HG03558 (cell line): ENCODE data around the gene PAH.
"Not testable (repeated sequence)": the region's sequence is repeated elsewhere in the genome, so short reads cannot be mapped to it uniquely, and the experiment has no call there.

ENCODE experiments used
- ATAC-seq: cut with Tn5 transposase; IDR thresholded peaks from one replicate; pipeline ENCODE4 v1.9.1; 2021; ENCODE audit warnings: moderate number of reproducible peaks; ENCODE audit not compliant: unreplicated experiment; ENCODE audit errors: extremely low read depth

PAH gene

DNA sequence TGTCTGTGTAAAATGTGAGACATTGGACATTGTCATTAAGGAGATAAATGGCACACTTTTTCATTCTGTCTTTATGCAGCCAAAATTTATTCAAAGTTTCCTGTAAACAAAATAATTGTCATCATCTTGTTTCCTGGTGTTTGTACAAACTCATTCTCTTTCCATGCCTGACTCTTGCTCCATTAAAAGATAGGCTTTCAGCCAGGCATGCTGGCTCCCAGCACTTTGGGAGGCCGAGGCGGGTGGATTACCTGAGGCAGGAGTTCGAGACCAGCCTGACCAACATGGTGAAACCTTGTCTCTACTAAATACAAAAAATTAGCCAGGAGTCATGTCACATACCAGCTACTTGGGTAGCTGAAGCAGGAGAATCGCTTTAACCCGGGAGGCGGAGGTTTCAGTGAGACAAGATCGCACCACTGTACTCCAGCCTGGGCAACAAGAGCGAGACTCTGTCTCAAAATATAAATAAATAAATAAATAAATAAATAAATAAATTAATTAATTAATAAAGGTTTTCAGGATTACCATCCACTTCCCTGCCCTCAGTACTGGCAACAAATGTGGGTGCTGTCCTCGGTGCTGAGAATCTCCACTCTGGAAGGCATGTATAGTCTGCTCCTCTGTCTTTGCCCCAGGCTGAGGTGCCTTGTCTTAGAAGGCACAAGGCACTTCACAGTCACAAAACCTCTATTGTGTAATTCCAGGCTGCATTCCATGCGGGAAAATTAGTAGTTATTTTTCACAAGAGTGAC is 83.2 kb downstream of the PAH start:
- no peak for ATAC-seq

DNA sequence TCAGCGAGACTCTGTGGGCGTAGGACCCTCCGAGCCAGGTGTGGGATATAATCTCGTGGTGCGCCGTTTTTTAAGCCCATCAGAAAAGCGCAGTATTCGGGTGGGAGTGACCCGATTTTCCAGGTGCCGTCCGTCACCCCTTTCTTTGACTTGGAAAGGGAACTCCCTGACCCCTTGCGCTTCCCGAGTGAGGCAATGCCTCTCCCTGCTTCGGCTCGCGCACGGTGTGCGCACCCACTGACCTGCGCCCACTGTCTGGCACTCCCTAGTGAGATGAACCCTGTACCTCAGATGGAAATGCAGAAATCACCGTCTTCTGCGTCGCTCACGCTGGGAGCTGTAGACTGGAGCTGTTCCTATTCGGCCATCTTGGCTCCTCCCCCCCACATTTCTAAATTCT is 84.2 kb downstream of the PAH start:
- not testable (repeated sequence) for ATAC-seq

DNA sequence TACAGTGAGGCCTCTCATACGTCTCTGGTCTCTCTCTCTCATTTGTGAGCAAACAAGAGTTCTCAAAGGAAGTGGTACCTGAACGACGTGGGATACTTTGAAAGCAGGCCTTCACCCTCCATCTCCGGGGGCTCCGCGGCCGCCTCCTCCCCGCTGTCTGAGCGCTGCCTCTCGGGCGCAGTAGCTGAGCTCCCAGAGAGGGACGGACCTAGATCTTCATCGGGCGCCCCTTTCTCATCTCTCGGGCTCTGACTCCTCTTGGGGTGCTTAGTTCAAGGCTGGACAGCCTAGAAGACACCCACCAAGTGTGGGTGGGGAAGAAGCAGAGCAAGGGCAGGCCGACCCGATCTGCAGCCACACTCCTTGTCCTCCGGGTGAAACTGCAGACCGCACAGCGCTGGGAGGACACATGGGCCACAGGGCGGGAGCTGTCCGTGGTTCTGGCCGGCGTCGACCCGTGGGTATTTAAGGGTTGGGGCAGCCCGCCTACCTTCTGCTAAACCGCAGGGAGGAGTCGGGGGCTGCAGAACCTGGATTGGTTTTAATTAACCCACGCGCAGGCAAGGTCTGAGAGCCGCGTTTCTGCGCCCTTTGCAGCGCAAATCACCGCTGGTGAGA is 92.7 kb downstream of the PAH start:
- no peak for ATAC-seq

DNA sequence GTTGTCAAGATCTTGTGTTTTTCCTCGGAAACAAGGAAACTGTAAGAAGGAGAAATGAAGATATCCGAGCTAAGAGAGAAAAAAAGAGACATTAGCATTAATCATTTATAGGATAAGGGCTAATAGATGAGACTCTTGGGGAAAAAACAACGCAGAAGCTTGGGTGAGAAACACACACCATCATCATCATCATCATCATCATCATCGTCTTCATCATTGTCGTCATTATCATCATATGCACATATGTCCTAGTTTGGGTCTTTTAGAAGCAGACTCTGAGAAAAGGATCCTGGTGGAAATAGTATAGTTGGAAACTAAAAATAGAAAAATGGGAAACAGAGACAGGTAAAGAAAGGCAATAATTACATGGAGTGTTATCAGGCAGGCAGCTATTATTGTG is 95.9 kb downstream of the PAH start:
- no peak for ATAC-seq

DNA sequence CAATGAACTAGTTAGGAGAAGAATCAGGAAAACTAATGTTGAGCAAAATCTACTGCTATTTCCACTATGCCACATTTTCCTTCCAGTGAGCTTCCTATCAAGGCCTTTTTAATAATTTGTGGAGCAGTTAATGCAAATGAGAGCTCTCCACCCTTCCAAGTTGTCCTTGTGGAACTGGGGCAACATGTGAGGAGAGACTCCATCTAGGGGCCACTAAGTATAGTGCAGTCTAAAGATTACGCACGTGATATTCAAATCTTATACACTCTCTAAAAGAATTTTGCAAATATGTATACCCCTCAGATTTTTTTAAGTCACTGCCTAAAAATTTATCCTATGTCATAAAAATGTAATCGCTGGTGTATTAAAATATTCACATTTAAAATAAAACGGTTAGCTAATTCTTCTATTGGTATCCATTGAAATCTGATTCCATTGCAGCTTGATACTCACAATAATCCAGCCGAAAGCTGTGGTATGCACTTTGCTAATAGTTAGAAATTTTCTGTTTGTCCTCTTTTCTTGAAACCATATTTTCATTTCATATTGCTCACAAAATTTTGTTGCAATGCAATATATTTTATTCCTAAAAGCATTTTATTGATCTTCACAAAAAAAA is 100.1 kb downstream of the PAH start:
- no peak for ATAC-seq

DNA sequence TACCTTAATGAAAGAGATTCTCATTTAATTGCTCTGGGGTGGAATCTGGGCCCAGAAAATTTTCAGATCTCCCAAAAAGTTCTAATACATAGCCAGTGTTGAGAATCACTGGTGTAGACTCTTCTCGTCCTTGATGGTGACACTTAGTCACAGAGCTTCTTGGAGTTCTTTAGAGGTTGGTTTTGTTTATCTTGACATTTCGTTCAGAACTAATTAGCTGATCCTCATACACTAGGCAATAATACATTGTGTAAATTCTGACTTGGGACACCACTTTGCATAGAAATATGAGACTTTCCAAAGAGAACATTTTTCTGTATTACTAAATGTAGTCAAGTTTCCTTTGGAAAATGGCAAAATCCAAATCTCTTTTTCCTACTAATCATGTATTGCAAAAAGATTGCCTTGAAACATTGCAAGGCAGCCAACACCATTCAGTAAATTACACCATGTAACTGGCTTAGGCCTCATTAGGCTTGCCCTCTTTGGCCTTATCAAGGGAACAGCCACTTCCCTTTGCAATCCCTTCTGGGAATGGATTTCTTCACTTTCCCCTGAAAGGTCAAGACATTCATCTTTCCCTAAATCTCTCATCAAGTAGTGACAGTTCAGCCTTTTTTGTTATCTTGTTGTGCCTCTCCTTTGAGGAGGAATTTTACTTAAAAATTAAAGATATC is 102.2 kb downstream of the PAH start:
- ATAC-seq, result no peak

DNA sequence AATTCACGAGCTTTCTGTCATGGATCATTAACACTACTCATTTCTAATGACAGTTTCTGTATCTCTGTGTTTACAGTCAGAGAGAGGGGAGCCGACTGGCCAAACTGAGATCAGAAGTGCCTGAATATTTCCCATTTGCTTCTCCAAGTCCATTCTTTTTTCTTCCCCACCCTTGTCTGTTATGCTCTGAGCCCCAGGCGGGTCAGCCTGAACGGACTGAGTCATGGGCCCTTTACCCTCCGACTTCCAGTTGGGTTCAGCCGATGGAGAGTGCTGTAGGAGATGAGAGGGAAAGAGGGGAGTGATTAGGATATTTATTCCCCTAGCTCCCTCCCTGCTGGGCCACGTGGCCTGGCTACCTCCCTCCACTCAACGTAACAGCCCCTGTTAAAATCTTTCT is 104.7 kb downstream of the PAH start:
- ATAC-seq, result no peak

DNA sequence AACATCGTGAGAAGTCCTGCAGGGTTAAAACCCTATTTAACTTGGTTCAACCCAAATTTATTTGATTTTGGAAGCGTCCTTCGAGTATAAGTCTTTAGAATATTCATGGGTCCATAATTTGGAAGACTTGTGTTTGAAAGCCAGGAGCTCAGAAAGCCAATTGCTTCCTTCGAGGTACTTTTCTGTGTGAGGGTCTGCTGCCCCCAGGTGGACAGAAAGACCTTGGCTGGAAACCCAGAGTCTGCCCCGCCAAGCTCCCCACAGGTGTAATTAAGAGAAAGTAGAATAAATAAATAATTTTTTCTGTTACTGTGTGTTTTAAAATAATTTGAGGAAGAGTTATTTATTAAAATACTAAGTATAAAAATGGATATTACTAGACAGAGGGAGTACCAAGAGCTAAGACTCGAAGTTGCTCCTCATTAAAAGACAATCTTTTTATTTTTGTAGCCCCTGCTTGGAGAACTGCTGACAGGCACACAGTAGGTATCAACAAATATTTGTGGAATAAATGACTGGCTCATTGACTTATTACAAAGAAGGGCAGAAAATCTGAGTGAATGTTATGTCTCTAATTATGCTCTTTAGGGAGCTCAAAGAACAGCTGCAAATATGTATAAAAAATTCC is 105.8 kb downstream of the PAH start:
- no peak for ATAC-seq

DNA sequence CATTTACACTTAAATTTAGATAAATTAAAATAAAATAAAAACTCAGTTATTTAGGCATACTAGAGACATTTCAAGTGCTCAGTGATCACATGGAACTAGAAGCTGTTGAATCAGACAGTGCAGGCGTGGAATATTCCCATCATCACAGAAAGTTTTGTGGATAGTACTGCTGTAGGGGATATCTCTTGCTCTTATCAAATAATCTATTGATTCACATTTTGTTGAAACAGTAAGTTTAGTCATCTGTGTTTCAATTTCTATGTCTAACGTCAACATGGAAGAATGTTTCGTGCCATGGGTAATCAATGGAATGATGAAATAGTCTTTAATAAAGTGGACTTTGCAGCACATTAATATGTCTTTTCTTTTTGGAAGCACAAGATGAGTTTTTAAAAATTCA is 108.6 kb downstream of the PAH start:
- no peak for ATAC-seq

DNA sequence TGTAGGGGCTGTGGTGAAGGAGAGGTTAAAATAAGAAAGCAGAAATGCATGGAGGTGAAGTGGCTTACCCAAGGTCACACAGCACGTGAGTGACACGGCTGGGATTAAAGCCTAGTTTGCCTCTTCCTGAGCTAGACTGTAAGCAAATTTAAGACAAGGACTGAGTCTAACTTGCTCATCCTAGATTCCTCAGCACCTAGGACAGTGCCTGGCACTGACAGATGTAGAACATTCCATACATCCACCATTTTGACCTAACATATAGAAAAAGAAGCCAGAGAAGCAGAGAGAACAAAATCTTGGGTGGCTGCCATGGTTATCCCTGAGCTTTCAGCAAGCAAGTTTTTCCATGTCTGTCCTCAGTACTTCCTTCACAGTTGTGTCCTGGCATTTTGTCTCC is 110.5 kb downstream of the PAH start:
- ATAC-seq, result no peak

DNA sequence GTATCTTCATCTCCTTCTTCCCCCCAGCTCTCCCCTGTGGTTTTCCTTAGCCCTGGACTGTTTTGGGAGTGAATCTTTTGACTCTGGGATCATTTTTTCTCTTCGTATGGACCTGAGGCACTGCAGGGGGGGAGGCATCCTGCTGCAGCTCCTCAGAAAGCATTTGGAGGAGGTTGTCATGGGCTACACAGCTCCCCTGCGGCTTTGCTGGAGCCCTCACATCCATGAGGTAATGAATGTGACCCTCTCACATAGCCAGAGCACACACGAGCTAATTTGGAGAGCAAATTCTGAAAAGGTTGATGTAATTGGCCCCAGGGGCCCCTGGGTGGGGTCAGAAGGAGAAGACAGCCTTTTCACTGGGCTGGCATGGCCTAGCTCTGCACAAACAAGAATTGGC is 110.9 kb downstream of the PAH start:
- no peak for ATAC-seq

DNA sequence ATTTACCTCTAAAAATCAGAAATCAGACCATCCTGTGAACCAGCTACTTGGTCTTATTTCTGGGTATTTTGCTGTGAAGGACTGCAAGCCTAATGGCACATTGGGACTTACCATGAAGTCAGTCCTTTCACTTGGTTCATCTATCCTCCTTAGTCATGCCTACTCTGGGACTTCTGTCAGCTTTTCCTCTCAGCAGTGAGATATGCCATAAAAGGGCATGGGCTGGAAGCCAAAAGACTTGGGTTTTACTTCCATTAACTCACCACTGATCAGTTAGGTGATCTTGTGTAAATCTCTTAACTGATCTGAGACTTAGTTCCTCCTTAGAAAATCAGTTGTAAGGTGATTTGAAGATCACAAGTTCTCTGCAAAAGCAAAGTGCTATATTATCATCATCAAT is 116.5 kb downstream of the PAH start:
- ATAC-seq, result no peak

DNA sequence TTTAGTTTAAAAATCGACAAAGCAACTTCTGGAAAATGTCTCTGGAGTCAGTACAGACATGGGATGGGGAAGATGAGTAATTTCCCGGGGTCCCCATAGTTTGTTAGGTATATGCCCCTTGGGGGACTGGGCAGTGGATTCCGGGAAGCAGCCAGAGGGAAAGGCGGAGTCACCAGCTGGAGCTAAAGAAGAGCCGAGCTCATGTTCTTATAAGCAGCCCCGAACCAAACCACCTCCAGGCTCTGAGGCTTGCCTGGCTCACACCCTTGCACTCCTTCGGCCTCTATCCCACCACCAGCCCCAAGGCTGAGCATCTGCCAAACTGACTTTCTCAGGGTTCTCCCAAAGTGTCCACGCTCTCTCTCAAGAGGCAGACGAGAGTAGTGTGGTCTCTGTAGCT is 117.8 kb downstream of the PAH start:
- no peak for ATAC-seq

DNA sequence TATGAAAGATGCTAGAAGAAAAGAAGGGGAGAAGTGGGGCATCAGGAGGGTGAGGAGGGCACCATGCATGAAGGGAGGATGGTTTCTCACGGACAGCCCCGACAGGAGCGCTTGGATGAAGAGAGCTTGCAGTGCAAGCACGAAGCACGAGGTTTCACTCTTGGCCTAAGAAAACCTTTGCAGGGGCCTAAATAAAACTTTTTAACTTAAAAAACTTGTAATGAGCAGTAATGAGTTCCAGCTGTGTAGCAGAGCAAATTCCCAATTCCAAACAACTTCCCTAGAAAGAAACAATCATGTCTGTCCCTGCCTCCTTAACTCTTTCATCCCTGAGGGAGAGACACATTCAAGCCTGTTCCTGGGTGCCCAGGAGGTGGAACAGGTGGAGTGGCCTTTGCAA is 119.5 kb downstream of the PAH start:
- no peak for ATAC-seq

DNA sequence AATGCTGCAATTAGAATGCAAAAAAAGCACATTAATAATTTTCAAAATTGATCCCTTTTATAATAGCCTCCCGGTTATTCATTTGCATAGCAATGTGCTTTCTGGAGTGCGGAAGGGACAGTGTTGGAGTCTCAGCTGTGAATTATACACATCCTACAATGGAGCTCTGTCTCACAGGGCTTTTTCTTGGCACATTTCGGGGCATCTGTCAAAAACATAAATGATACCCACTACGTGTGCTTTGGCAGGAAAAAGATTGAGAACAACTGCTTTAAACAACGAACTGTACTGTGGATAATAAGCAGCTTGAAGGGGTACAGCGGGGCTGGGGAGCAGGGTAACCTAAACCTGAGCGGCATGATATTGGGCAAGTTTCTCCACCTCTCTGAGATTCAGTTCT is 123.1 kb downstream of the PAH start:
- no peak for ATAC-seq
